ENCODE results near the gene TRIM17. TPM values are rescaled to one million over a fixed set of nuclear protein-coding genes. Genes with fewer than 3 reads are reported as not detected.
A peak's percentile ranks its signal among the peaks of the same experiment; 100 is the strongest.

The TRIM17 gene
- total and polyA plus RNA-seq, 2 experiments from 2014 or later, result 11.8 to 17.9 TPM

GRCh38 chr1:228358039-228358763, 58.5 kb downstream of the TRIM17 start:
- peak overlapping the region; percentile 76 for H3K27ac ChIP-seq
- H3K9me3 ChIP-seq (ENCODE audit: low read depth), result no peaks in the 10 kb centered on the region
- TF ChIP-seq CTCF (IDR thresholded peaks at IDR 0.05; ENCODE audit: low read depth, low read length), result no peak
- H3K27me3 ChIP-seq, result no peaks in the 10 kb centered on the region
- H3K36me3 ChIP-seq, result peaks cover 4% of the 10 kb centered on the region
- no peak overlapping the region for H3K4me3 ChIP-seq
- no peaks in the 10 kb centered on the region for H3K4me1 ChIP-seq (ENCODE audit: low read depth)
- DNase-seq (ENCODE audit: low read depth in 1 of 2, low spot score in 1 of 2), result no peak

Other genes starting within 250 kb of the TRIM17 start
- gene OBSCN, start 208.8 kb downstream of the TRIM17 start, total RNA-seq, result 191 and 390 TPM in 2 replicates
- gene OBSCN, start 208.8 kb downstream of the TRIM17 start, polyA plus RNA-seq, result 87.1 and 121 TPM in 2 replicates
- gene TRIM11, start 10.0 kb downstream of the TRIM17 start, total RNA-seq, result 32.4 and 43.2 TPM in 2 replicates
- 16.4 and 18.5 TPM in 2 replicates for gene TRIM11, start 10.0 kb downstream of the TRIM17 start, polyA plus RNA-seq
- 86.5 and 119 TPM in 2 replicates for gene RNF187, start 70.5 kb upstream of the TRIM17 start, total RNA-seq
- 160 and 213 TPM in 2 replicates for gene RNF187, start 70.5 kb upstream of the TRIM17 start, polyA plus RNA-seq

Measured in cardiac muscle cell (in vitro differentiated cells and primary cell).